ENCODE results near the gene TRAF6. TPM values are rescaled to one million over a fixed set of nuclear protein-coding genes. Genes with fewer than 3 reads are reported as not detected.

The TRAF6 gene, protein sequence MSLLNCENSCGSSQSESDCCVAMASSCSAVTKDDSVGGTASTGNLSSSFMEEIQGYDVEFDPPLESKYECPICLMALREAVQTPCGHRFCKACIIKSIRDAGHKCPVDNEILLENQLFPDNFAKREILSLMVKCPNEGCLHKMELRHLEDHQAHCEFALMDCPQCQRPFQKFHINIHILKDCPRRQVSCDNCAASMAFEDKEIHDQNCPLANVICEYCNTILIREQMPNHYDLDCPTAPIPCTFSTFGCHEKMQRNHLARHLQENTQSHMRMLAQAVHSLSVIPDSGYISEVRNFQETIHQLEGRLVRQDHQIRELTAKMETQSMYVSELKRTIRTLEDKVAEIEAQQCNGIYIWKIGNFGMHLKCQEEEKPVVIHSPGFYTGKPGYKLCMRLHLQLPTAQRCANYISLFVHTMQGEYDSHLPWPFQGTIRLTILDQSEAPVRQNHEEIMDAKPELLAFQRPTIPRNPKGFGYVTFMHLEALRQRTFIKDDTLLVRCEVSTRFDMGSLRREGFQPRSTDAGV
- 8.8 and 9.2 TPM in 2 replicates for total RNA-seq

DNA sequence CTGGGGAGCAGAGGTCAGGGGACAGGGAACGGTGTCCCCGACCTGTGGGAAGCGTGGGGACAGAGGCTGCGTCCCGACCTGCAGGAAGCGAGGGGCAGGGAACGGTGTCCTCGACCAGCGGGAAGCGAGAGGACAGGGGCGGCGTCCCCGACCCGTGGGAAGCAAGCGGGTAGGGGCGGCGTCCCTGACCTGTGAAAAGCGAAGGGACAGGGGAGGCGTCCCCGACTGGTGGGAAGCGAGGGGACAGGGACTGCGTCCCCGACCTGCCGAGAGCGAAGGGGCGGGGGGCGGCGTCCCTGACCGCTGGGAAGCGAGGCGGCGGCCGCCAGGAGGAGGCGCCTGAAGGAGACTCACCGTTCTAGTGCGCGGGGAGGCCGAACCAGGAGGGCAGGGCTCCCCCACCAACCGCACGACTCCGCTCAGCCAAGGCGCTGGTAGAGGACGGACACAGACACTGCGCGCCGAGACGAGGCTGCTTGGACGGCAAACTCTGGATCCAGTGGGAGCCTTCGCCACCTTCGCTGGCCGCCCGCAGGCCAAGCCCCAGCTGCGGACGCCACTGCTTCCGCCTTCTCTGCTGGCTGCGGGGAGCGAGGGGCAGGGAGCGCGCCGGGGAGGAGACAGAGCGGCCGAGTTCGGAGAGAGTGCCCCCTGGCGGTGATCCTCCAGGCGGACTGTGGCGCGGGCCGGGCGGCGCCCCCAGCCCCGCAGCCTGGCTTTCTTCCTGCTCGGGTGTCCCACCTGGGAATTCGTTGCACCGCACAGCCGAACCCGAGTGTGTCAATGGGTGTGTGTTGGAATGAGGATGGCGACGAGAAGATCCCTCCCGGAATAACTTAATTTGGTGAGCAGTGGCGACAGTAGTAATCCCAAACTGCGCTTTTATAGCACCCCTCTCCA lies at the start of gene TRAF6:
TRAF6 (minus strand) TSS at position 579 of the 900 bp plus-strand sequence. CDS start 8,757 bp downstream, outside the sequence.

Other genes with a start within 250 kb of the TRAF6 start
- 29.5 and 32.8 TPM in 2 replicates for gene COMMD9, start 220.8 kb downstream of the TRAF6 start, total RNA-seq
- gene PRR5L, start 214.0 kb downstream of the TRAF6 start, total RNA-seq = 12.1 and 32.3 TPM in 2 replicates
- 0.33 and 0.65 TPM in 2 replicates for gene RAG1, start 57.7 kb upstream of the TRAF6 start, total RNA-seq
- gene IFTAP, start 84.2 kb upstream of the TRAF6 start, total RNA-seq = 18.5 and 23.7 TPM in 2 replicates
- not detected in 2 replicates for gene RAG2, start 88.0 kb upstream of the TRAF6 start, total RNA-seq

All from smooth muscle cell of the pulmonary artery (primary cell).